ENCODE data around the gene SWT1. TPM values are rescaled to one million over a fixed set of nuclear protein-coding genes. Genes with fewer than 3 reads are reported as not detected.

Gene SWT1
- total and polyA plus RNA-seq, 4 donors, result 2.5 to 7.8 (median 5.0) TPM

- WGBS, 2 donors, result 82 to 84% methylated on average over 4 of the region's 4 CpGs
- no peaks in the 10 kb centered on the region for H3K36me3 ChIP-seq (ENCODE audit: control insufficient read depth in 1 of 2, insufficient read depth in 2 of 2, low read length in 1 of 2)
These were observed 155.6 kb downstream of the SWT1 start for GRCh38 chr1:185312361-185313138.

DNA sequence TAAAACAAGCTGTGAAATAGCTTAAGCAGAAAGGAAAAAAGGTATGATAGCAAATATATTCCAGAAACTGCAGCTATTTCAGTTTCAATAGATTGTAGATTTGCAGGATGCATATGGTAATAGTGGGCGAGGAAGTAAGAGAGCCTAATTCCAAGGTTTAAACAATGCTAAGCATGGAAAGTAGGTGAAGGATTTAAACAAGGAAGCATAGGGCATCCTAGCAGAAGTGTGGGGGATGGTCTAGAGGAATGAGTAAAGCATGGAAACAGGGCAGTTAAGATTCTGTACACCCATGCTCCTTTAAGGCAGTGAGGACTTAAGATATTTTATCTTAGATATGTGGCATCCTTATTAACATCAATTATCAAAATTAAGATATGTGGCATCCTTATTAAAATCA lies 157.4 kb downstream of the SWT1 start:
- H3K27me3 ChIP-seq (ENCODE audit: control insufficient read depth in 1 of 2, insufficient read depth in 2 of 2, low read length in 1 of 2), result no peaks in the 10 kb centered on the region
- ATAC-seq (ENCODE audit: low FRiP score) (no peak), DNase-seq (no peak)
- intact Hi-C loops (cut with DNase I), result loop anchor here in 1 of 2 donors (10.0 kb wide), 2 partner anchors 90 to 680 kb away; no protein-coding TSS in a partner anchor
- no peaks in the 10 kb centered on the region for H3K36me3 ChIP-seq (ENCODE audit: control insufficient read depth in 1 of 2, insufficient read depth in 2 of 2, low read length in 1 of 2)
- no peak overlapping the region for H3K27ac ChIP-seq (ENCODE audit: low read depth in 1 of 2, low read length in 2 of 2)
- no peaks in the 10 kb centered on the region for H3K9me3 ChIP-seq (ENCODE audit: control insufficient read depth, low read length)
- H3K4me3 ChIP-seq (ENCODE audit: low read length in 2 of 2), result no peak overlapping the region
- WGBS, 2 donors, result 59 to 66% methylated on average over 1 of the region's 1 CpG
- H3K4me1 ChIP-seq (ENCODE audit: control insufficient read depth in 1 of 2, insufficient read depth in 2 of 2, low read length in 2 of 2), result peaks cover 2 to 8% of the 10 kb centered on the region in 2 donors

More at GRCh38 chr1:185312361-185313138, 155.6 kb downstream of the SWT1 start:
- peaks cover 2 to 8% of the 10 kb centered on the region in 2 donors for H3K4me1 ChIP-seq (ENCODE audit: control insufficient read depth in 1 of 2, insufficient read depth in 2 of 2, low read length in 2 of 2)
- intact Hi-C loops (cut with DNase I), result loop anchor here in 1 of 2 donors (10.0 kb wide), 2 partner anchors 92 to 682 kb away; no protein-coding TSS in a partner anchor
- H3K27ac ChIP-seq (ENCODE audit: low read depth in 1 of 2, low read length in 2 of 2), result no peak overlapping the region
- no peak for ATAC-seq (ENCODE audit: low FRiP score)
- no peaks in the 10 kb centered on the region for H3K9me3 ChIP-seq (ENCODE audit: control insufficient read depth, low read length)
- no peak for DNase-seq
- no peak overlapping the region for H3K4me3 ChIP-seq (ENCODE audit: low read length in 2 of 2)
- no peaks in the 10 kb centered on the region for H3K27me3 ChIP-seq (ENCODE audit: control insufficient read depth in 1 of 2, insufficient read depth in 2 of 2, low read length in 1 of 2)

DNA sequence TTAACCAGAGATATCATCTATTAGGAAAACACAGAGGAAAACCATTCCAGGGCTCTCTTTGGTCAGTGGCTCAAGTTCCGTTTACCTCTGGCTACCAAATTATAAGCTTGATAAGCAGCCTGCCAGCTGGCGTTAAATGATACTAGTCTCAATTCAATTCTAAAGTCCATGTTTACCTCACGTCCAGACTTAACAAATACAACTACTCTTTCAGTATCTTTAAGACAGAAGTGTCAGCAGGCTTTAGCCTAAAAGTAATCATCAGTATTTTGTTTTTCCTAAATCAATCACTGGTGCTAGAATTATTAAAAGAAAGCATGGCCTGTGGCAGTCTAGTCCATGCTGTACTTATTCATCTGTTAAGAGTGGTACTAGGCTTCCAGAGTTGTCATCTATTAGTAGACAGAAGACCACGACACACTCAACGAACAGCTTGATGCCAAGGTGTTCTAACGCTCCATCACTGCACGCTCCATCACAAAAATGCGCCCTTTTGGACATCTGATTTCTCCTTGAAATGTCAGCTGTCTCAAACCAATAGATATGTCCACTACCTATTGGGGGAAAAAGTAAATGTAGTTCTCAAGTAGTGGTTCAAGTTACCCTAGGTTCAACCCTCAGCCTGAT lies 158.6 kb downstream of the SWT1 start:
- peaks cover 2 to 8% of the 10 kb centered on the region in 2 donors for H3K4me1 ChIP-seq (ENCODE audit: control insufficient read depth in 1 of 2, insufficient read depth in 2 of 2, low read length in 2 of 2)
- H3K27ac ChIP-seq (ENCODE audit: low read depth in 1 of 2, low read length in 2 of 2), result no peak overlapping the region
- H3K9me3 ChIP-seq (ENCODE audit: control insufficient read depth, low read length), result no peaks in the 10 kb centered on the region
- DNase-seq, result no peak
- H3K36me3 ChIP-seq (ENCODE audit: control insufficient read depth in 1 of 2, insufficient read depth in 2 of 2, low read length in 1 of 2), result no peaks in the 10 kb centered on the region
- intact Hi-C loops (cut with DNase I), result loop anchor here in 1 of 2 donors (10.0 kb wide), 2 partner anchors 89 to 679 kb away; no protein-coding TSS in a partner anchor
- peak; percentile 0 for ATAC-seq (ENCODE audit: low FRiP score)
- WGBS, 2 donors, result 9 to 10% methylated on average over 8 of the region's 8 CpGs
- no peaks in the 10 kb centered on the region for H3K27me3 ChIP-seq (ENCODE audit: control insufficient read depth in 1 of 2, insufficient read depth in 2 of 2, low read length in 1 of 2)
- peak overlapping the region; percentile 64 to 73 for H3K4me3 ChIP-seq (ENCODE audit: low read length in 2 of 2)

GRCh38 chr1:185316163-185317033 lies 159.4 kb downstream of the SWT1 start:
- no peaks in the 10 kb centered on the region for H3K27me3 ChIP-seq (ENCODE audit: control insufficient read depth in 1 of 2, insufficient read depth in 2 of 2, low read length in 1 of 2)
- intact Hi-C loops (cut with DNase I), result loop anchor here in 1 of 2 donors (10.0 kb wide), 2 partner anchors 88 to 678 kb away; no protein-coding TSS in a partner anchor
- DNase-seq, result peak; percentile 97 to 99
- peak overlapping the region; percentile 64 to 73 for H3K4me3 ChIP-seq (ENCODE audit: low read length in 2 of 2)
- 0 to 1% methylated on average over 65 to 88 of the region's 88 CpGs for WGBS, 2 donors
- H3K9me3 ChIP-seq (ENCODE audit: control insufficient read depth, low read length), result no peaks in the 10 kb centered on the region
- ATAC-seq (ENCODE audit: low FRiP score), result peak; percentile 93
- H3K4me1 ChIP-seq (ENCODE audit: control insufficient read depth in 1 of 2, insufficient read depth in 2 of 2, low read length in 2 of 2), result peaks cover 2 to 8% of the 10 kb centered on the region in 2 donors
- peak overlapping the region; percentile 54 to 61 for H3K27ac ChIP-seq (ENCODE audit: low read depth in 1 of 2, low read length in 2 of 2)
- H3K36me3 ChIP-seq (ENCODE audit: control insufficient read depth in 1 of 2, insufficient read depth in 2 of 2, low read length in 1 of 2), result no peaks in the 10 kb centered on the region

GRCh38 chr1:185317034-185317885 lies 160.3 kb downstream of the SWT1 start, which contains the start of gene IVNS1ABP:
Gene IVNS1ABP, minus strand, starts transcription at chr1:185317243. Its CDS starts 7,750 bp downstream, at chr1:185309493.
- Histone ChIP-seq H3K36me3 (ENCODE audit: control insufficient read depth in 1 of 2, insufficient read depth in 2 of 2, low read length in 1 of 2) (no peaks in the 10 kb centered on the region), H3K4me1 (ENCODE audit: control insufficient read depth in 1 of 2, insufficient read depth in 2 of 2, low read length in 2 of 2) (peaks cover 2 to 8% of the 10 kb centered on the region in 2 donors), H3K4me3 (ENCODE audit: low read length in 2 of 2) (peak within 1 kb of the TSS; percentile 64 to 73), H3K9me3 (ENCODE audit: control insufficient read depth, low read length) (no peaks in the 10 kb centered on the region), H3K27me3 (ENCODE audit: control insufficient read depth in 1 of 2, insufficient read depth in 2 of 2, low read length in 1 of 2) (no peaks in the 10 kb centered on the region), H3K27ac (ENCODE audit: low read depth in 1 of 2, low read length in 2 of 2) (peak within 1 kb of the TSS; percentile 54 to 61)
- intact Hi-C loops (cut with DNase I), result loop anchor here in 1 of 2 donors (10.0 kb wide), 2 partner anchors 88 to 678 kb away; no protein-coding TSS in a partner anchor
- WGBS, 2 donors, result 1% methylated on average over 51 to 80 of the region's 80 CpGs
- ATAC-seq (ENCODE audit: low FRiP score), result peak; percentile 96
- peak; percentile 97 to 98 for DNase-seq

GRCh38 chr1:185317886-185318310 lies 160.9 kb downstream of the SWT1 start:
- intact Hi-C loops (cut with DNase I), result loop anchor here in 1 of 2 donors (10.0 kb wide), 2 partner anchors 87 to 677 kb away; no protein-coding TSS in a partner anchor
- H3K36me3 ChIP-seq (ENCODE audit: control insufficient read depth in 1 of 2, insufficient read depth in 2 of 2, low read length in 1 of 2), result no peaks in the 10 kb centered on the region
- 25 to 28% methylated on average over 11 of the region's 11 CpGs for WGBS, 2 donors

DNA sequence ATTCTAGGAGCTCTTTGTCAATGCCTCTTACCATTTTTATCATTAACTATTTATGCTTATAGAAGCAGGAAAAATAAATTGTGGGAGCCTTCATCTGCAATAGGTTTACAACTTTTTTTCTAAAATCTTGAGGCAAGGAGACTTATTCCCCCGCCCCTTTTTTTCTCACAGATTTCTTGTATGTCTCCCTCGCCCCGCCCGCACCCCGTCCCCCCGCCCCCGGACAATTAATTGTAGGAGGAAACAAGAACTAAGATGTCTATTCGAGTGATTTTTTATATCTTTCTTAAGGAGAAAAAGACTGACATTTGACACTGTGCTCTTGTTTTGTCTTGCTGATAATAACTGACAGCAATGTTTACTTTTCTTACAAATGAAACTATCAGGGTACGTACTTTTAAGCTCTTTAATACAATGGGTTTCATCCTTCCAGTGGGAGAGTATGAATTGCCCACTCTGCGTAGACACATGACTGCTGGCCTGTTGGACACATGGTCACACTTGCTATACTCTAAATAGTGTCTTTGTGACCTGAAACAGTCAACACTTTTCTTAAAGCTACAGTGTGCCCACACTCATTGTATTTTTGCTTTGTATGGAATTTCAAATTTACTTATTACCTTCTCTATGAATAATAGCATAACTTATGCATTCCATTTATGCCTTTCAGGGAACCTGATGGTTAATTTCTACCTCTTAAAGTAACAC lies 161.6 kb downstream of the SWT1 start:
- no peaks in the 10 kb centered on the region for H3K27me3 ChIP-seq (ENCODE audit: control insufficient read depth in 1 of 2, insufficient read depth in 2 of 2, low read length in 1 of 2)
- intact Hi-C loops (cut with DNase I), result loop anchor here in 1 of 2 donors (10.0 kb wide), 2 partner anchors 86 to 676 kb away; no protein-coding TSS in a partner anchor
- H3K27ac ChIP-seq (ENCODE audit: low read depth in 1 of 2, low read length in 2 of 2), result no peak overlapping the region
- DNase-seq, result no peak
- no peak overlapping the region for H3K4me3 ChIP-seq (ENCODE audit: low read length in 2 of 2)
- WGBS, 2 donors, result 58 to 62% methylated on average over 10 of the region's 10 CpGs
- H3K36me3 ChIP-seq (ENCODE audit: control insufficient read depth in 1 of 2, insufficient read depth in 2 of 2, low read length in 1 of 2), result no peaks in the 10 kb centered on the region
- no peaks in the 10 kb centered on the region for H3K9me3 ChIP-seq (ENCODE audit: control insufficient read depth, low read length)
- peaks cover 2 to 8% of the 10 kb centered on the region in 2 donors for H3K4me1 ChIP-seq (ENCODE audit: control insufficient read depth in 1 of 2, insufficient read depth in 2 of 2, low read length in 2 of 2)
- no peak for ATAC-seq (ENCODE audit: low FRiP score)

More at GRCh38 chr1:185317886-185318310, 160.9 kb downstream of the SWT1 start:
- Histone ChIP-seq H3K4me1 (ENCODE audit: control insufficient read depth in 1 of 2, insufficient read depth in 2 of 2, low read length in 2 of 2) (peaks cover 2 to 8% of the 10 kb centered on the region in 2 donors), H3K9me3 (ENCODE audit: control insufficient read depth, low read length) (no peaks in the 10 kb centered on the region), H3K27ac (ENCODE audit: low read depth in 1 of 2, low read length in 2 of 2) (peak overlapping the region in 1 of 2 donors; percentile 34), H3K4me3 (ENCODE audit: low read length in 2 of 2) (peak overlapping the region; percentile 51 to 64), H3K27me3 (ENCODE audit: control insufficient read depth in 1 of 2, insufficient read depth in 2 of 2, low read length in 1 of 2) (no peaks in the 10 kb centered on the region)
- DNase-seq, result peak in 1 of 2 donors; percentile 64
- ATAC-seq (ENCODE audit: low FRiP score), result peak; percentile 13

Measured in aorta (tissue), 5 donors.